GM12878 (cell line): Measurements from ENCODE around the gene ATP1B1. TPM values are rescaled to one million over a fixed set of nuclear protein-coding genes. Genes with fewer than 3 reads are reported as not detected.

ENCODE experiments used
- ATAC-seq: fragments of 200-7000 bp; cut with Tn5 transposase; 3 replicates; pipeline ENCODE4 v1.9.1; 2020; ENCODE audit warnings: mild to moderate bottlenecking, moderate library complexity
- BruUV-seq: library from RNA; stranded (reverse); fragments of 400-500 nt; replicated peaks from 2 replicates; lab custom pipeline; 2021; lab: Mats Ljungman, UMichigan
- CTCF ChIA-PET: fragments of 300-600 bp; sonication (Branson Sonifier 250); formaldehyde crosslinking; extraction: SDS; loops from one replicate; lab custom pipeline; 2021; ENCODE audit warnings: inconsistent platforms; lab: Yijun Ruan, JAX
- POLR2A ChIA-PET: fragments of 350-600 bp; formaldehyde crosslinking; extraction: SDS; loops from one replicate; lab custom pipeline; 2021; ENCODE audit warnings: inconsistent platforms; lab: Charles Lee
- RAD21 ChIA-PET: fragments of 300-600 bp; sonication (Branson Sonifier 250); formaldehyde crosslinking; loops from one replicate; lab custom pipeline; 2023; ENCODE audit warnings: antibody characterized with exemption; ENCODE audit not compliant: unreplicated experiment; lab: Charles Lee
- SMC1A ChIA-PET: fragments of 300-600 bp; sonication (Branson Sonifier 250); formaldehyde crosslinking; loops from one replicate; lab custom pipeline; 2023; ENCODE audit not compliant: unreplicated experiment, uncharacterized antibody; lab: Charles Lee
- DNase-seq: peaks from one replicate; pipeline ENCODE4 v3.0.0-alpha.2; 2011; ENCODE audit warnings: low read depth, low spot score
- FAIRE-seq: peaks from 3 replicates; lab custom pipeline; 2011; peaks lifted over from hg19 to GRCh38; lab: Jason Lieb, UNC
- H2AFZ ChIP-seq: 2 replicates; pipeline ENCODE4 v1.6.0; 2011; ENCODE audit warnings: low read depth, low read length, control low read depth; ENCODE audit not compliant: control insufficient read depth
- H3K27ac ChIP-seq: 2 replicates; pipeline ENCODE4 v1.5.1; 2011; ENCODE audit warnings: control low read depth; ENCODE audit not compliant: control insufficient read depth, insufficient read depth
- H3K27me3 ChIP-seq, 2 experiments: replicated peaks in 1 of 2; 2 replicates each; pipeline versions ENCODE4 v1.6.0 to v1.6.1; 2011; ENCODE audit warnings: low read length in 1 of 2; ENCODE audit not compliant: control insufficient read depth in 2 of 2, insufficient read depth in 2 of 2
- H3K36me3 ChIP-seq, 2 experiments: 2 replicates each; pipeline ENCODE4 v1.5.1; 2011; ENCODE audit warnings: low read length in 1 of 2; ENCODE audit not compliant: control insufficient read depth in 2 of 2, insufficient read depth in 2 of 2
- H3K4me1 ChIP-seq: 2 replicates; pipeline ENCODE4 v1.6.1; 2011; ENCODE audit warnings: mild to moderate bottlenecking, low read length, moderate library complexity, mixed read lengths; ENCODE audit not compliant: control insufficient read depth, insufficient read depth
- H3K4me2 ChIP-seq: 2 replicates; pipeline ENCODE4 v1.6.0; 2011; ENCODE audit warnings: control low read depth; ENCODE audit not compliant: control insufficient read depth, insufficient read depth
- H3K4me3 ChIP-seq: fragments of 200-600 bp; sonication (generic); 2 replicates; pipeline ENCODE4 v1.5.1; 2016
- H3K79me2 ChIP-seq: 2 replicates; pipeline ENCODE4 v1.6.0; 2011; ENCODE audit warnings: low read length; ENCODE audit not compliant: control insufficient read depth, insufficient read depth
- H3K9ac ChIP-seq: 2 replicates; pipeline ENCODE4 v1.8.0; 2011; ENCODE audit warnings: low read length, control low read depth, mixed read lengths; ENCODE audit not compliant: control insufficient read depth, insufficient read depth
- H3K9me3 ChIP-seq: replicated peaks from 3 replicates; pipeline ENCODE4 v1.5.1; 2011; ENCODE audit warnings: mild to moderate bottlenecking, low read length; ENCODE audit not compliant: control insufficient read depth, insufficient read depth
- H4K20me1 ChIP-seq: 2 replicates; pipeline ENCODE4 v1.6.0; 2011; ENCODE audit not compliant: control insufficient read depth, insufficient read depth
- BMI1 ChIP-seq: fragments of 450-650 bp; IDR thresholded peaks from 2 replicates; pipeline ENCODE4 v1.6.1; 2016; ENCODE audit warnings: mild to moderate bottlenecking, moderate library complexity, borderline replicate concordance
- CBX5 ChIP-seq: sonication (generic); IDR thresholded peaks from 2 replicates; pipeline ENCODE4 v1.6.1; 2016; ENCODE audit warnings: low read depth, moderate library complexity, mild to moderate bottlenecking, inconsistent platforms
- FOS ChIP-seq: IDR thresholded peaks from 3 replicates; pipeline ENCODE4 v1.6.1; 2011; ENCODE audit warnings: borderline replicate concordance; ENCODE audit not compliant: insufficient read length; ENCODE audit errors: extremely low read depth
- HDAC2 ChIP-seq: fragments of 200-600 bp; sonication (generic); IDR thresholded peaks from 2 replicates; pipeline ENCODE4 v1.6.1; 2017
- HDGF ChIP-seq: fragments of 450-650 bp; IDR thresholded peaks from 2 replicates; pipeline ENCODE4 v1.6.1; 2016; ENCODE audit warnings: antibody characterized with exemption
- MEF2B ChIP-seq: fragments of 450-650 bp; IDR thresholded peaks from 2 replicates; pipeline ENCODE4 v1.6.1; 2018; ENCODE audit warnings: mild to moderate bottlenecking, moderate library complexity; ENCODE audit not compliant: partially characterized antibody, poor library complexity, severe bottlenecking
- MYB ChIP-seq: fragments of 150-350 bp; IDR thresholded peaks from 2 replicates; pipeline ENCODE4 v1.6.1; 2014; ENCODE audit warnings: mild to moderate bottlenecking, low read depth, low read length, borderline replicate concordance
- NBN ChIP-seq: fragments of 450-650 bp; IDR thresholded peaks from 2 replicates; pipeline ENCODE4 v1.6.1; 2016
- PKNOX1 ChIP-seq: fragments of 450-650 bp; IDR thresholded peaks from 2 replicates; pipeline ENCODE4 v1.6.1; 2016; ENCODE audit warnings: mild to moderate bottlenecking
- WGBS: methylation state at CpG from one replicate; pipeline ENCODE4 v1.1.6; 2016; ENCODE audit warnings: low lambda C conversion rate; ENCODE audit not compliant: insufficient replicate concordance, insufficient coverage; ENCODE audit errors: missing lambda C conversion rate; 5-methylcytosine and 5-hydroxymethylcytosine counted together
- in situ Hi-C: fragments of 300-500 bp; cut with MboI; formaldehyde crosslinking; loops from 9 replicates; pipeline ENCODE4 v1.14.3; 2018; ENCODE audit warnings: mixed read lengths
- intact Hi-C: fragments of 100-400 bp; cut with micrococcal nuclease; formaldehyde crosslinking; loops from one replicate; pipeline ENCODE4 v1.14.2; 2022; ENCODE audit not compliant: unreplicated experiment
- polyA plus RNA-seq, 11 experiments: library from polyadenylated mRNA; depleted of rRNA in 4 of 11; unstranded in 6 of 11; stranded (reverse) in 5 of 11; fragments of >200 nt; fragmentation: Nextera tagmentation in 4 of 11; fragmentation: Illumina TruSeq in 1 of 11; extraction: Ambion mirVana in 4 of 11; extraction: Trizol in 1 of 11; gene quantifications; 1 replicate in 1 of 11; 2 replicates in 10 of 11; pipeline versions ENCODE4 v1.2.1 to v1.2.3, GENCODE V29; 2011 to 2016; ENCODE audit warnings: inconsistent platforms in 2 of 11, missing spikeins in 2 of 11, low read depth in 1 of 11
- total RNA-seq, 4 experiments: library from RNA; depleted of rRNA in 3 of 4; stranded (reverse); fragments of >200 nt in 3 of 4; fragmentation: Illumina TruSeq in 1 of 4; extraction: Trizol in 1 of 4; gene quantifications; 2 replicates each; pipeline versions ENCODE4 v1.2.1 to v1.2.3, GENCODE V29; 2013 to 2021
- TF ChIP-seq, protein P1 (sequence below): fragments of 150-350 bp; IDR thresholded peaks from 2 replicates; pipeline ENCODE4 v1.6.1; 2014; ENCODE audit warnings: mild to moderate bottlenecking, low read depth, low read length

ATP1B1 gene
- total and polyA plus RNA-seq, 10 of the 15 experiments (the other 5 are each of a cell fraction or from before 2014, with no cell fraction given) = 0.84 to 14.0 (median 1.4) TPM

DNA sequence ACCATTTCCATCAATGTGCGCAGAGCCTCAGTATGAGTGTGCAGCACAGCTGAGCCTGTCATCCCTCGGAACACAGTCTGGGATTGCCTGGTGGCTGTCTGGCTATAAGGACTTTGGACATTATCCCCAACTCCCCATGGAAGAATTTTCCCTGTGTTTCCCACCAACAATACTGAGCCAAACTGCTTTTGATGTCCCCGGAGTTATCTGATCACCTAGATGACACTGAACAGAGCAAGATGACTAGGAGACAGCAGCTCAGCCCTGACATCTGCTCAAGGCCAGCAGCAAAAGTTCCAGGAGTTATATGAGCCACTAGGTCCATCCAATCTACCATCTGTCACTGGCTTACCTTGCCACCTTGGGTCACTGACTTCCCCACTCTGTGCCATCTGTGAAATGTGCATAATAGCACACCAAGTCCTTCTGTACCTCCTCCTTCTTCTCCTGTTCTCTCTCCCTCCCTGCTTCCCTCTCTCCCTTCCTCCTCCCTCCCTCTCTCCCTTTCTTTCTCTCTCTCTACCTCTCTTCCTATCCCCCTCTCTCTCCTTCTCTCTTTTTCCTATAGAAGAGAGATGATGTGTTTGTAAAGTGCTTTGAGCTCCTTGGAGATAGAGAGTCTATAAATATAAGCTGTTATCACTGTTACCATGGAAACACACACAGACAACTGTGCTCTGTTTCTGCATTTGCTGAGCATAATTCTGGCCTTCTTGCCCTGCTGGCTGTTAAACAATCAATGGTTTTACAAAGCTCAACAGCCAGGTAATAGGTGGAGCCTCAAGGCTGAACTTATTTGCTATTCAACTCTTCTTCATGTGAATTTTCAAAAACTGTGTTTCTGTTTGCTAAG lies 19.7 kb upstream of the ATP1B1 start:
- Histone ChIP-seq H3K4me1 (peaks cover 16% of the 10 kb centered on the region), H3K4me2 (no peak overlapping the region), H3K27me3 (no peaks in the 10 kb centered on the region), H3K9ac (no peak overlapping the region), H3K36me3 (no peaks in the 10 kb centered on the region), H3K4me3 (no peak overlapping the region), H3K9me3 (no peaks in the 10 kb centered on the region), H3K27ac (no peak overlapping the region), H2AFZ (no peak overlapping the region), H4K20me1 (no peaks in the 10 kb centered on the region), H3K79me2 (no peaks in the 10 kb centered on the region)
- 67% methylated on average over 3 of the region's 3 CpGs for WGBS
- no peak for TF ChIP-seq FOS
- peak; percentile 98 for TF ChIP-seq BMI1
- no peak for TF ChIP-seq MYB
- peak; percentile 33 for TF ChIP-seq MEF2B
- no peak for TF ChIP-seq HDAC2
- TF ChIP-seq, protein P1, sequence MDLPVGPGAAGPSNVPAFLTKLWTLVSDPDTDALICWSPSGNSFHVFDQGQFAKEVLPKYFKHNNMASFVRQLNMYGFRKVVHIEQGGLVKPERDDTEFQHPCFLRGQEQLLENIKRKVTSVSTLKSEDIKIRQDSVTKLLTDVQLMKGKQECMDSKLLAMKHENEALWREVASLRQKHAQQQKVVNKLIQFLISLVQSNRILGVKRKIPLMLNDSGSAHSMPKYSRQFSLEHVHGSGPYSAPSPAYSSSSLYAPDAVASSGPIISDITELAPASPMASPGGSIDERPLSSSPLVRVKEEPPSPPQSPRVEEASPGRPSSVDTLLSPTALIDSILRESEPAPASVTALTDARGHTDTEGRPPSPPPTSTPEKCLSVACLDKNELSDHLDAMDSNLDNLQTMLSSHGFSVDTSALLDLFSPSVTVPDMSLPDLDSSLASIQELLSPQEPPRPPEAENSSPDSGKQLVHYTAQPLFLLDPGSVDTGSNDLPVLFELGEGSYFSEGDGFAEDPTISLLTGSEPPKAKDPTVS = no peak
- TF ChIP-seq NBN = no peak
- TF ChIP-seq CBX5 = no peak
- no peak for TF ChIP-seq HDGF
- no peak for TF ChIP-seq PKNOX1
- BruUV-seq = no TSS peak
- ChIA-PET CTCF (interaction anchor here (0.5 to 1.9 kb wide), 4 partner anchors 15 to 210 kb away, joined by 3 to 7 read pairs (median 4); no protein-coding TSS in a partner anchor), RAD21 (interaction anchor here (0.7 to 9.8 kb wide), 2 partner anchors 22 to 40 kb away, joined by 3 to 109 read pairs; no protein-coding TSS in a partner anchor), POLR2A (interaction anchor here (0.5 to 1.8 kb wide), 5 partner anchors 22 to 689 kb away, joined by 3 to 4 read pairs (median 3); no protein-coding TSS in a partner anchor), SMC1A (interaction anchor here (0.7 to 17.5 kb wide), 13 partner anchors 8 to 62 kb away, joined by 3 to 188 read pairs (median 5); partner anchors contain the start of gene ATP1B1)
- ATAC-seq (peak; percentile 22; the same call in 2 of the 3 replicates), FAIRE-seq (no peak), DNase-seq (no peak)
- in situ Hi-C loops (no loop called here), intact Hi-C loops (no loop called here)
